ENCODE data around the gene EBLN1. TPM values are rescaled to one million over a fixed set of nuclear protein-coding genes. Genes with fewer than 3 reads are reported as not detected.
A peak's percentile ranks its signal among the peaks of the same experiment; 100 is the strongest.

Gene EBLN1
- total RNA-seq (2016; rRNA removed; fragmentation: Illumina TruSeq; extraction: Trizol) (not detected in 2 replicates), polyA plus RNA-seq (2011; rRNA removed) (not detected in 2 replicates), polyA minus RNA-seq (2011; rRNA and poly(A)+ RNA removed; ENCODE audit: low replicate concordance) (not detected in 2 replicates), Bru-seq, nascent RNA (percentile 21 among the genes with signal in this experiment), BruChase-seq, experiment 1, labeled RNA remaining after a 6-hour chase (not detected), BruChase-seq, experiment 2, labeled RNA remaining after a 2-hour chase (not detected)
- total RNA-seq (2016; cell fraction: cytosol; rRNA removed; fragmentation: Illumina TruSeq; extraction: Trizol; ENCODE audit: low read depth) = not detected in 2 replicates
- not detected in 2 replicates for total RNA-seq (2016; cell fraction: insoluble cytoplasmic fraction; rRNA removed; fragmentation: Illumina TruSeq; extraction: Trizol)
- not detected in 2 replicates for total RNA-seq (2016; cell fraction: membrane; rRNA removed; fragmentation: Illumina TruSeq; extraction: Trizol)
- total RNA-seq (2016; cell fraction: nucleus; rRNA removed; fragmentation: Illumina TruSeq; extraction: Trizol) = not detected in 2 replicates
- not detected in 2 replicates for polyA plus RNA-seq (2011; cell fraction: cytosol; rRNA removed)
- not detected in 2 replicates for polyA plus RNA-seq (2011; cell fraction: nucleus; rRNA removed)
- not detected in 2 replicates for polyA plus RNA-seq (2012)
- not detected in 2 replicates for polyA plus RNA-seq (2016; cell fraction: cytosol; fragmentation: Illumina TruSeq; extraction: Trizol; ENCODE audit: low read depth)
- polyA plus RNA-seq (2016; cell fraction: insoluble cytoplasmic fraction; fragmentation: Illumina TruSeq; extraction: Trizol; ENCODE audit: low read depth) = not detected in 2 replicates
- not detected in 2 replicates for polyA plus RNA-seq (2016; cell fraction: membrane; fragmentation: Illumina TruSeq; extraction: Trizol; ENCODE audit: low read depth)
- not detected in 2 replicates for polyA plus RNA-seq (2016; cell fraction: nucleus; fragmentation: Illumina TruSeq; extraction: Trizol; ENCODE audit: insufficient read depth, low read depth)
- not detected in 2 replicates for polyA minus RNA-seq (2011; cell fraction: cytosol; rRNA and poly(A)+ RNA removed)
- not detected in 2 replicates for polyA minus RNA-seq (2011; cell fraction: nucleus; rRNA and poly(A)+ RNA removed)
- long read RNA-seq, experiment 1 = 0 reads
- long read RNA-seq, experiment 2 = 0 reads

DNA sequence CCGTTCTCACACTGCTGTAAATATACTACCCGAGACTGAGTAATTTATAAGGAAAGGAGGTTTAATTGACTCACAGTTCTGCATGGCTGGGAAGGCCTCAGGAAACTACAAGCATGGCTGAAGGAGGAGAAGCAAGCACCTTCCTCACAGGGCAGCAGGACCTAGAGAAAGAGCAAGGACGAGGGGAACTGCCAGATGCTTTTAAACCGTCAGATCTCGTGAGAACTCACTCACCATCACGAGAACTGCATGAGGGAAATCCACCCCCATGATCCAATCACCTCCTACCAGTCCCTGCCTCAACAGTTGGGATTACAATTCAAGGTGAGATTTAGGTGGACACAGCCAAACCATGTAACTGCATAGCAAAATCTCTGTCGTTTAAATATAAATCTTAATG lies at the start of gene EBLN1:
Gene EBLN1, minus strand, starts transcription at position 174 of the 400 bp plus-strand sequence. CDS start 8,032 bp downstream, outside the sequence.
- intact Hi-C loops (cut with micrococcal nuclease; ENCODE audit: unreplicated experiment) = no loop called here
- no peak for FAIRE-seq
- TF ChIP-seq HCFC1 (IDR thresholded peaks at IDR 0.05; ENCODE audit: low read depth, low read length) (no peak), PCBP2 (optimal IDR thresholded peaks at IDR 0.05; ENCODE audit: low read depth, low read length, poor library complexity, severe bottlenecking) (no peak), CHD2 (IDR thresholded peaks at IDR 0.05; ENCODE audit: low read depth, low read length) (peak; percentile 62; the same call in 1 of the 2 replicates), KDM1A (CRISPR knock-in tag; IDR thresholded peaks at IDR 0.05) (no peak)
- TF ChIP-seq, protein P1, sequence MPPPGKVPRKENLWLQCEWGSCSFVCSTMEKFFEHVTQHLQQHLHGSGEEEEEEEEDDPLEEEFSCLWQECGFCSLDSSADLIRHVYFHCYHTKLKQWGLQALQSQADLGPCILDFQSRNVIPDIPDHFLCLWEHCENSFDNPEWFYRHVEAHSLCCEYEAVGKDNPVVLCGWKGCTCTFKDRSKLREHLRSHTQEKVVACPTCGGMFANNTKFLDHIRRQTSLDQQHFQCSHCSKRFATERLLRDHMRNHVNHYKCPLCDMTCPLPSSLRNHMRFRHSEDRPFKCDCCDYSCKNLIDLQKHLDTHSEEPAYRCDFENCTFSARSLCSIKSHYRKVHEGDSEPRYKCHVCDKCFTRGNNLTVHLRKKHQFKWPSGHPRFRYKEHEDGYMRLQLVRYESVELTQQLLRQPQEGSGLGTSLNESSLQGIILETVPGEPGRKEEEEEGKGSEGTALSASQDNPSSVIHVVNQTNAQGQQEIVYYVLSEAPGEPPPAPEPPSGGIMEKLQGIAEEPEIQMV (CRISPR knock-in tag; IDR thresholded peaks at IDR 0.05; ENCODE audit: low read depth) = no peak

More for the DNA sequence above, at the start of gene EBLN1:
- H3K9ac ChIP-seq (ENCODE audit: insufficient read depth, low read depth, low read length) = no peak within 1 kb of the TSS
- no TSS peak for BruUV-seq (replicated peaks)
- in situ Hi-C loops (cut with HindIII; ENCODE audit: extremely low pct_ligation_motif_present, low pct_unique_long_range_greater_than_20kb) = no loop called here
- H3K4me1 ChIP-seq (ENCODE audit: insufficient read depth, low read length) = no peaks in the 10 kb centered on the region
- no peaks in the 10 kb centered on the region for H3K27me3 ChIP-seq (ENCODE audit: control insufficient read depth in 1 of 2, insufficient read depth in 2 of 2, low read length in 2 of 2)
- no peak for ATAC-seq
- under 1% methylated on average over 7 of the region's 7 CpGs for WGBS (ENCODE audit: low lambda C conversion rate)
- POLR2A ChIA-PET = no interaction called here
- no peaks in the 10 kb centered on the region for H3K9me3 ChIP-seq (ENCODE audit: low read length)
- H3K4me2 ChIP-seq (ENCODE audit: low read depth, low read length) = no peak within 1 kb of the TSS
- H3K27ac ChIP-seq (ENCODE audit: extremely low read length, insufficient read depth, low read length) = no peak within 1 kb of the TSS
- no peak within 1 kb of the TSS for H2AFZ ChIP-seq (ENCODE audit: low read length)
- H3K36me3 ChIP-seq (replicated peaks in 1 of 2; ENCODE audit: control insufficient read depth in 1 of 2, insufficient read depth in 2 of 2, low read length in 2 of 2) = no peaks in the 10 kb centered on the region
- no peaks in the 10 kb centered on the region for H4K20me1 ChIP-seq (ENCODE audit: insufficient read depth, low read length)
- CTCF ChIA-PET (ENCODE audit: low intra/inter-chr PET ratio, low total read pairs) = no interaction called here
- no peaks in the 10 kb centered on the region for H3K79me2 ChIP-seq (ENCODE audit: insufficient read depth, low read length)
- no peak within 1 kb of the TSS for H3K4me3 ChIP-seq (replicated peaks in 1 of 3; ENCODE audit: insufficient read depth in 1 of 3, low read depth in 2 of 3, low read length in 3 of 3)
- no peak for DNase-seq (ENCODE audit: low spot score)
